Posterior cingulate gyrus (tissue), 11 donors: ENCODE results near the gene ETV6.
"Not testable (repeated sequence)": the region's sequence is repeated elsewhere in the genome, so short reads cannot be mapped to it uniquely, and the experiment has no call there.

ENCODE experiments used
- DNase-seq, 10 donors: peaks; one replicate each; pipeline versions ENCODE4 v3.0.0 to v3.0.0-alpha.2; 2020 to 2021; ENCODE audit warnings: mixed read lengths in 3 of 10
- intact Hi-C: fragments of 100-400 bp; cut with DNase I; formaldehyde crosslinking; loops from one replicate; pipeline ENCODE4 v1.15.1; 2023

ETV6 gene

GRCh38 chr12:11891346-11891745, 241.9 kb downstream of the ETV6 start:
- DNase-seq, result no peak
- intact Hi-C loops, result no loop called here

GRCh38 chr12:11891754-11892386, 242.4 kb downstream of the ETV6 start:
- DNase-seq, result no peak
- intact Hi-C loops, result no loop called here

GRCh38 chr12:11893998-11894397, 244.5 kb downstream of the ETV6 start:
- intact Hi-C loops, result no loop called here
- DNase-seq, result no peak

GRCh38 chr12:11894890-11895289, 245.4 kb downstream of the ETV6 start:
- intact Hi-C loops, result no loop called here
- no peak for DNase-seq

- intact Hi-C loops, result no loop called here
- no peak for DNase-seq
Observed at GRCh38 chr12:11895421-11896078, 246.1 kb downstream of the ETV6 start.

- intact Hi-C loops, result no loop called here
- no peak for DNase-seq
Observed at GRCh38 chr12:11896417-11896929, 247.0 kb downstream of the ETV6 start.

GRCh38 chr12:11897923-11898322, 248.4 kb downstream of the ETV6 start:
- intact Hi-C loops, result no loop called here
- DNase-seq, result no peak

GRCh38 chr12:11901701-11902524, 252.4 kb downstream of the ETV6 start:
- DNase-seq, result no peak
- intact Hi-C loops, result no loop called here

GRCh38 chr12:11902525-11902875, 253.0 kb downstream of the ETV6 start:
- intact Hi-C loops, result no loop called here
- DNase-seq, result no peak

- no peak for DNase-seq
- intact Hi-C loops, result no loop called here
Observed at GRCh38 chr12:11904124-11904523, 254.7 kb downstream of the ETV6 start.

- no peak for DNase-seq
Observed at GRCh38 chr12:11905534-11905933, 256.1 kb downstream of the ETV6 start.

GRCh38 chr12:11906286-11906935, 256.9 kb downstream of the ETV6 start:
- DNase-seq, result no peak
- intact Hi-C loops, result no loop called here

More at GRCh38 chr12:11905534-11905933, 256.1 kb downstream of the ETV6 start:
- intact Hi-C loops, result no loop called here

GRCh38 chr12:11907625-11908024, 258.2 kb downstream of the ETV6 start:
- intact Hi-C loops, result no loop called here
- no peak for DNase-seq

GRCh38 chr12:11909406-11909805, 259.9 kb downstream of the ETV6 start:
- DNase-seq, intact Hi-C loops: not testable (repeated sequence)

- intact Hi-C loops, result no loop called here
- no peak for DNase-seq
Observed at GRCh38 chr12:11916113-11916512, 266.6 kb downstream of the ETV6 start.

- intact Hi-C loops, result no loop called here
- DNase-seq, result no peak
Observed at GRCh38 chr12:11916771-11917170, 267.3 kb downstream of the ETV6 start.

GRCh38 chr12:11917501-11917900, 268.0 kb downstream of the ETV6 start:
- no peak for DNase-seq
- intact Hi-C loops, result no loop called here

GRCh38 chr12:11920231-11920630, 270.8 kb downstream of the ETV6 start:
- no peak for DNase-seq
- intact Hi-C loops, result no loop called here

GRCh38 chr12:11922361-11922760, 272.9 kb downstream of the ETV6 start:
- intact Hi-C loops, result no loop called here
- no peak for DNase-seq

- intact Hi-C loops, result no loop called here
- DNase-seq, result no peak
Observed at GRCh38 chr12:11923067-11923466, 273.6 kb downstream of the ETV6 start.
